ENCODE measurements around the gene SLC44A3. TPM values are rescaled to one million over a fixed set of nuclear protein-coding genes. Genes with fewer than 3 reads are reported as not detected.

Gene SLC44A3
- polyA plus RNA-seq, 1 of the 3 experiments (the other 2 are of a cell fraction) = 2.6 TPM

DNA sequence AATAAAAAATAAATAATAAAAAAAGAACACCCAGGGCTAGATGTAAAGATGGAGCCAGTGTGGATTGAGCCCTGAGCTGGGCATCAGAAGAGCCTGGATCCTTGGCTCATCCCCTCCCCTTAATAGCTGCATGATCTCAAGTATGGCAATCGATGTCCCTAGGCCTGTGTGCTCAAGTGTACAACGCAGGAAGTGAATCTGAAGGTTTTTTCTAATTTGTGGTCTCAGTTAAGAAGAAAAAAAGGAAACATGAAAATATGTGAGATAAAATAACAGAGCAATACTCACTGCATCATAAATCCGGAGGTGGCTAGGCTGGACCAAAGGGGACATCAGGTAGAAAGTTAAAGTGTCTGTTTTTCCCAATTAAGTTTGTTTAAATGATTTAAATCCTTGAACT is 47.3 kb upstream of the SLC44A3 start:
- TF ChIP-seq RXRA (IDR thresholded peaks at IDR 0.05; ENCODE audit: borderline replicate concordance, low read depth) (no peak), FOSL2 (IDR thresholded peaks at IDR 0.05; ENCODE audit: borderline replicate concordance, low read depth) (no peak), RAD21 (IDR thresholded peaks at IDR 0.05; ENCODE audit: low read length) (no peak), JUND (IDR thresholded peaks at IDR 0.05) (no peak), EP300 (IDR thresholded peaks at IDR 0.05; ENCODE audit: borderline replicate concordance in 1 of 2, low read depth in 1 of 2, low read length in 1 of 2) (no peak), SMC3 (IDR thresholded peaks at IDR 0.05; ENCODE audit: low read depth, low read length) (no peak), NFIC (IDR thresholded peaks at IDR 0.05; ENCODE audit: borderline replicate concordance) (no peak), TCF12 (IDR thresholded peaks at IDR 0.05) (no peak), MXI1 (IDR thresholded peaks at IDR 0.05; ENCODE audit: low read depth, low read length) (no peak)
- TF ChIP-seq, protein P1, sequence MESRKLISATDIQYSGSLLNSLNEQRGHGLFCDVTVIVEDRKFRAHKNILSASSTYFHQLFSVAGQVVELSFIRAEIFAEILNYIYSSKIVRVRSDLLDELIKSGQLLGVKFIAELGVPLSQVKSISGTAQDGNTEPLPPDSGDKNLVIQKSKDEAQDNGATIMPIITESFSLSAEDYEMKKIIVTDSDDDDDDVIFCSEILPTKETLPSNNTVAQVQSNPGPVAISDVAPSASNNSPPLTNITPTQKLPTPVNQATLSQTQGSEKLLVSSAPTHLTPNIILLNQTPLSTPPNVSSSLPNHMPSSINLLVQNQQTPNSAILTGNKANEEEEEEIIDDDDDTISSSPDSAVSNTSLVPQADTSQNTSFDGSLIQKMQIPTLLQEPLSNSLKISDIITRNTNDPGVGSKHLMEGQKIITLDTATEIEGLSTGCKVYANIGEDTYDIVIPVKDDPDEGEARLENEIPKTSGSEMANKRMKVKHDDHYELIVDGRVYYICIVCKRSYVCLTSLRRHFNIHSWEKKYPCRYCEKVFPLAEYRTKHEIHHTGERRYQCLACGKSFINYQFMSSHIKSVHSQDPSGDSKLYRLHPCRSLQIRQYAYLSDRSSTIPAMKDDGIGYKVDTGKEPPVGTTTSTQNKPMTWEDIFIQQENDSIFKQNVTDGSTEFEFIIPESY (IDR thresholded peaks at IDR 0.05; ENCODE audit: borderline replicate concordance, low read depth) = no peak
- POLR2A ChIA-PET = no interaction called here
- Histone ChIP-seq H3K4me3 (ENCODE audit: low read depth in 2 of 2, low read length in 1 of 2) (no peak overlapping the region), H3K9me2 (no peaks in the 10 kb centered on the region), H3K4me1 (ENCODE audit: control insufficient read depth in 1 of 2, insufficient read depth in 2 of 2, low read depth in 1 of 2, low read length in 1 of 2) (peaks cover 8 to 9% of the 10 kb centered on the region in 2 experiments; a peak in 1 of 4 replicates), H3K27ac (ENCODE audit: low read depth in 2 of 2, low read length in 1 of 2) (no peak overlapping the region), H3K36me3 (replicated peaks in 1 of 2; ENCODE audit: control insufficient read depth in 1 of 2, insufficient read depth in 2 of 2, low read length in 1 of 2) (no peaks in the 10 kb centered on the region), H4K20me1 (ENCODE audit: insufficient read depth) (no peaks in the 10 kb centered on the region), H3K79me2 (ENCODE audit: insufficient read depth) (no peaks in the 10 kb centered on the region), H2AFZ (ENCODE audit: low read depth) (no peak overlapping the region), H3F3A (replicated peaks; ENCODE audit: insufficient read depth) (no peaks in the 10 kb centered on the region), H3K27me3 (ENCODE audit: insufficient read depth) (no peaks in the 10 kb centered on the region), H3K9ac (no peak overlapping the region), H3K9me3 (no peaks in the 10 kb centered on the region), H3K4me2 (no peak overlapping the region)
- CTCF ChIA-PET = no interaction called here
- WGBS (ENCODE audit: low lambda C conversion rate) = 84% methylated on average over 3 of the region's 3 CpGs
- DNase-seq = no peak

DNA sequence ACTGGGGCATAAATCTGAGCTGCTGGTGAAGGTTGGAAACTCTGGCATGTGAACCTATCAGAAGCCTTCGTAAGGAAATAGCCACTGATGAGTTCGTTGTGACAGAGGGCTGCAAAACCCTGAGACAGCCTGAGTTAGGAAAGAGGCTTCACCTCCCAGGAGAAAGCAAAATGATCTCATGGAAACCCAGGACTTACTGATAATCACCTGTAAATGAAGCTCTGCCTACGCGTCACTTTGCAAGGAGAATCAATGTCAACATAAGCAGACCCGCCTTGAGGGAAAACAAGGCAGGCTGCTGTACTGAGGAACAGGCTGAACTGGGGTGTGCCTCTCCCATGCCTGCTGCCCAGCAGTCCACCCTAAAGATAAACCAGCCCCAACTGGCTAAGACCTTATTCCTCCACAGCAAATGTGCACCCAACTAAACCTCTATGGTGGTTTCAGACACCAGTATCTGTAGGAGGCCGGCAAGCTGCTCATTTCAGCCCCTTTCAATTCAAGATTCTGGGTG is 46.8 kb upstream of the SLC44A3 start:
- Histone ChIP-seq H3K9me2 (no peaks in the 10 kb centered on the region), H3K79me2 (ENCODE audit: insufficient read depth) (no peaks in the 10 kb centered on the region), H3F3A (replicated peaks; ENCODE audit: insufficient read depth) (no peaks in the 10 kb centered on the region), H3K4me2 (no peak overlapping the region), H3K36me3 (replicated peaks in 1 of 2; ENCODE audit: control insufficient read depth in 1 of 2, insufficient read depth in 2 of 2, low read length in 1 of 2) (no peaks in the 10 kb centered on the region), H2AFZ (ENCODE audit: low read depth) (no peak overlapping the region), H3K4me3 (ENCODE audit: low read depth in 2 of 2, low read length in 1 of 2) (no peak overlapping the region), H4K20me1 (ENCODE audit: insufficient read depth) (no peaks in the 10 kb centered on the region), H3K27me3 (ENCODE audit: insufficient read depth) (no peaks in the 10 kb centered on the region), H3K9me3 (no peaks in the 10 kb centered on the region), H3K9ac (no peak overlapping the region), H3K4me1 (ENCODE audit: control insufficient read depth in 1 of 2, insufficient read depth in 2 of 2, low read depth in 1 of 2, low read length in 1 of 2) (peaks cover 8 to 9% of the 10 kb centered on the region in 2 experiments; a peak in 1 of 4 replicates), H3K27ac (ENCODE audit: low read depth in 2 of 2, low read length in 1 of 2) (no peak overlapping the region)
- no peak for DNase-seq
- POLR2A ChIA-PET = no interaction called here
- CTCF ChIA-PET = no interaction called here
- WGBS (ENCODE audit: low lambda C conversion rate) = 90% methylated on average over 5 of the region's 6 CpGs
- TF ChIP-seq NFIC (IDR thresholded peaks at IDR 0.05; ENCODE audit: borderline replicate concordance) = no peak
- TF ChIP-seq GABPA (IDR thresholded peaks at IDR 0.05; ENCODE audit: low read depth) = no peak
- TF ChIP-seq TCF12 (IDR thresholded peaks at IDR 0.05) = no peak
- no peak for TF ChIP-seq FOSL2 (IDR thresholded peaks at IDR 0.05; ENCODE audit: borderline replicate concordance, low read depth)
- TF ChIP-seq, protein P1 (IDR thresholded peaks at IDR 0.05; ENCODE audit: borderline replicate concordance, low read depth) = no peak
- TF ChIP-seq YY1 (IDR thresholded peaks at IDR 0.05; ENCODE audit: low read depth) = no peak
- TF ChIP-seq, protein P2, sequence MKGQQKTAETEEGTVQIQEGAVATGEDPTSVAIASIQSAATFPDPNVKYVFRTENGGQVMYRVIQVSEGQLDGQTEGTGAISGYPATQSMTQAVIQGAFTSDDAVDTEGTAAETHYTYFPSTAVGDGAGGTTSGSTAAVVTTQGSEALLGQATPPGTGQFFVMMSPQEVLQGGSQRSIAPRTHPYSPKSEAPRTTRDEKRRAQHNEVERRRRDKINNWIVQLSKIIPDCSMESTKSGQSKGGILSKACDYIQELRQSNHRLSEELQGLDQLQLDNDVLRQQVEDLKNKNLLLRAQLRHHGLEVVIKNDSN (IDR thresholded peaks at IDR 0.05; ENCODE audit: borderline replicate concordance, low read depth) = no peak
- no peak for TF ChIP-seq EZH2phosphoT487 (IDR thresholded peaks at IDR 0.05; ENCODE audit: borderline replicate concordance, low read depth)
- no peak for TF ChIP-seq RFX5 (IDR thresholded peaks at IDR 0.05; ENCODE audit: low read length)
- TF ChIP-seq SMC3 (IDR thresholded peaks at IDR 0.05; ENCODE audit: low read depth, low read length) = no peak
- TF ChIP-seq POLR2AphosphoS5 (IDR thresholded peaks at IDR 0.05; ENCODE audit: low read depth, low read length) = no peak
- no peak for TF ChIP-seq SIN3A (IDR thresholded peaks at IDR 0.05; ENCODE audit: borderline replicate concordance, low read depth, low read length)
- no peak for TF ChIP-seq GATA2 (CRISPR knock-in tag; IDR thresholded peaks at IDR 0.05)
- no peak for TF ChIP-seq MEF2A (IDR thresholded peaks at IDR 0.05; ENCODE audit: borderline replicate concordance, low read depth)
- TF ChIP-seq RAD21 (IDR thresholded peaks at IDR 0.05; ENCODE audit: low read length) = no peak
- TF ChIP-seq FOXJ3 (CRISPR knock-in tag; IDR thresholded peaks at IDR 0.05) = no peak
- TF ChIP-seq EP300 (IDR thresholded peaks at IDR 0.05; ENCODE audit: borderline replicate concordance in 1 of 2, low read depth in 1 of 2, low read length in 1 of 2) = no peak
- no peak for TF ChIP-seq RCOR1 (IDR thresholded peaks at IDR 0.05; ENCODE audit: low read length)
- TF ChIP-seq, protein P3, sequence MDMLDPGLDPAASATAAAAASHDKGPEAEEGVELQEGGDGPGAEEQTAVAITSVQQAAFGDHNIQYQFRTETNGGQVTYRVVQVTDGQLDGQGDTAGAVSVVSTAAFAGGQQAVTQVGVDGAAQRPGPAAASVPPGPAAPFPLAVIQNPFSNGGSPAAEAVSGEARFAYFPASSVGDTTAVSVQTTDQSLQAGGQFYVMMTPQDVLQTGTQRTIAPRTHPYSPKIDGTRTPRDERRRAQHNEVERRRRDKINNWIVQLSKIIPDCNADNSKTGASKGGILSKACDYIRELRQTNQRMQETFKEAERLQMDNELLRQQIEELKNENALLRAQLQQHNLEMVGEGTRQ (IDR thresholded peaks at IDR 0.05; ENCODE audit: borderline replicate concordance, low read depth, low read length) = no peak

Data from SK-N-SH (cell line).